ENCODE data around the gene NRG3.
A peak's percentile ranks its signal among the peaks of the same experiment; 100 is the strongest.

NRG3 gene

GRCh38 chr10:81874875-81875466, at the start of gene NRG3:
NRG3 (plus strand) TSS chr10:81875194.
- peak in 3 of 14 donors; percentile 36 to 72 (median 47) for DNase-seq

- DNase-seq = no peak
Measured at GRCh38 chr10:81828251-81828650, 46.7 kb upstream of the NRG3 start.

- no peak for DNase-seq
Measured at GRCh38 chr10:81831060-81831459, 43.9 kb upstream of the NRG3 start.

- no peak for DNase-seq
Measured at GRCh38 chr10:81838950-81839349, 36.0 kb upstream of the NRG3 start.

- no peak for DNase-seq
Measured at GRCh38 chr10:81843042-81843441, 32.0 kb upstream of the NRG3 start.

GRCh38 chr10:81847675-81848074, 27.3 kb upstream of the NRG3 start:
- no peak for DNase-seq

- no peak for DNase-seq
Measured at GRCh38 chr10:81848514-81848913, 26.5 kb upstream of the NRG3 start.

GRCh38 chr10:81848931-81849330, 26.1 kb upstream of the NRG3 start:
- no peak for DNase-seq

GRCh38 chr10:81862596-81862995, 12.4 kb upstream of the NRG3 start:
- no peak for DNase-seq

- no peak for DNase-seq
Measured at GRCh38 chr10:81863771-81864170, 11.2 kb upstream of the NRG3 start.

GRCh38 chr10:81865581-81865980, 9.4 kb upstream of the NRG3 start:
- no peak for DNase-seq

- DNase-seq = no peak
Measured at GRCh38 chr10:81866753-81867152, 8.2 kb upstream of the NRG3 start.

- no peak for DNase-seq
Measured at GRCh38 chr10:81870472-81870871, 4.5 kb upstream of the NRG3 start.

- DNase-seq = no peak
Measured at GRCh38 chr10:81871558-81871957, 3.4 kb upstream of the NRG3 start.

- peak in 1 of 14 donors; percentile 14 for DNase-seq
Measured at GRCh38 chr10:81872206-81872862, 2.7 kb upstream of the NRG3 start.

- no peak for DNase-seq
Measured at GRCh38 chr10:81873231-81873931, 1.6 kb upstream of the NRG3 start.

- peak in 3 of 14 donors; percentile 16 to 72 (median 50) for DNase-seq
Measured at GRCh38 chr10:81873932-81874816, 820 bp upstream of the NRG3 start.

GRCh38 chr10:81875467-81876252, 666 bp downstream of the NRG3 start:
- DNase-seq = peak in 1 of 14 donors; percentile 8

GRCh38 chr10:81876253-81877077, 1.5 kb downstream of the NRG3 start:
- peak in 6 of 14 donors; percentile 14 to 42 (median 36) for DNase-seq

GRCh38 chr10:81877596-81877995, 2.6 kb downstream of the NRG3 start:
- DNase-seq = no peak

- no peak for DNase-seq
Measured at GRCh38 chr10:81882011-81882410, 7.0 kb downstream of the NRG3 start.

Data from C1 segment of cervical spinal cord (tissue), 14 donors.